Measurements from ENCODE around the gene PTPRN2. TPM values are rescaled to one million over a fixed set of nuclear protein-coding genes. Genes with fewer than 3 reads are reported as not detected.

The PTPRN2 gene
- total and polyA plus RNA-seq, 2 donors (not counting 3 experiments of a cell fraction or from before 2014, with no cell fraction given): 0.62 to 0.88 TPM

GRCh38 chr7:158538156-158538946 is 49.3 kb downstream of the PTPRN2 start:
- Histone ChIP-seq H4K20me1 (replicated peaks; ENCODE audit: control insufficient read depth, extremely low read depth, insufficient read depth, low read length) (no peaks in the 10 kb centered on the region), H3K27me3 (ENCODE audit: control insufficient read depth in 2 of 2, insufficient read depth in 2 of 2, low read length in 2 of 2) (no peaks in the 10 kb centered on the region), H3K4me1 (ENCODE audit: control insufficient read depth, extremely low read depth, insufficient read depth, low read length) (no peaks in the 10 kb centered on the region), H3K36me3 (ENCODE audit: control insufficient read depth in 2 of 2, extremely low read depth in 1 of 2, insufficient read depth in 2 of 2, low read length in 2 of 2) (no peaks in the 10 kb centered on the region), H3K4me3 (replicated peaks in 1 of 3; ENCODE audit: insufficient read depth in 1 of 3, low read depth in 1 of 3, low read length in 3 of 3) (no peak overlapping the region), H3K79me2 (ENCODE audit: control insufficient read depth, insufficient read depth, low read length) (no peaks in the 10 kb centered on the region), H3K9me1 (replicated peaks; ENCODE audit: control insufficient read depth, extremely low read depth, insufficient read depth, low read length) (no peaks in the 10 kb centered on the region), H3K9me3 (replicated peaks; ENCODE audit: control insufficient read depth, insufficient read depth, low read length) (peaks cover 2% of the 10 kb centered on the region), H3K27ac (ENCODE audit: insufficient read depth, low read depth, low read length) (no peak overlapping the region), H2AFZ (ENCODE audit: low read depth, low read length) (no peak overlapping the region), H3K9ac (replicated peaks; ENCODE audit: extremely low read depth, insufficient read depth, low read length) (no peak overlapping the region), H3K4me2 (ENCODE audit: insufficient read depth, low read length) (no peak overlapping the region)
- FAIRE-seq (no peak), DNase-seq (ENCODE audit: low read depth, low spot score) (no peak)
- POLR2A ChIA-PET: no interaction called here
- dilution Hi-C loops (cut with MboI; ENCODE audit: extremely low pct_ligation_motif_present, low sequenced_read_pairs) (no loop called here), intact Hi-C loops (cut with micrococcal nuclease) (no loop called here)
- no TSS peak for BruUV-seq (replicated peaks)
- no peak for TF ChIP-seq FOS (IDR thresholded peaks at IDR 0.05; ENCODE audit: borderline replicate concordance, insufficient read depth, low read length)
- no peak for TF ChIP-seq MAX (IDR thresholded peaks at IDR 0.05; ENCODE audit: insufficient read depth, insufficient read length)
- TF ChIP-seq POLR2AphosphoS5 (IDR thresholded peaks at IDR 0.05; ENCODE audit: insufficient read depth, low read depth, low read length): no peak
- TF ChIP-seq CTCF (IDR thresholded peaks at IDR 0.05; ENCODE audit: extremely low read depth in 1 of 2, insufficient read depth in 1 of 2, low read depth in 1 of 2, low read length in 2 of 2): no peak
- CTCF ChIA-PET: no interaction called here

GRCh38 chr7:158537516-158537882 is 50.1 kb downstream of the PTPRN2 start:
- Histone ChIP-seq H2AFZ (ENCODE audit: low read depth, low read length) (no peak overlapping the region), H3K9me1 (replicated peaks; ENCODE audit: control insufficient read depth, extremely low read depth, insufficient read depth, low read length) (no peaks in the 10 kb centered on the region), H3K4me1 (ENCODE audit: control insufficient read depth, extremely low read depth, insufficient read depth, low read length) (no peaks in the 10 kb centered on the region), H3K27me3 (ENCODE audit: control insufficient read depth in 2 of 2, insufficient read depth in 2 of 2, low read length in 2 of 2) (no peaks in the 10 kb centered on the region), H4K20me1 (replicated peaks; ENCODE audit: control insufficient read depth, extremely low read depth, insufficient read depth, low read length) (no peaks in the 10 kb centered on the region), H3K4me3 (replicated peaks in 1 of 3; ENCODE audit: insufficient read depth in 1 of 3, low read depth in 1 of 3, low read length in 3 of 3) (no peak overlapping the region), H3K4me2 (ENCODE audit: insufficient read depth, low read length) (no peak overlapping the region), H3K36me3 (ENCODE audit: control insufficient read depth in 2 of 2, extremely low read depth in 1 of 2, insufficient read depth in 2 of 2, low read length in 2 of 2) (no peaks in the 10 kb centered on the region), H3K9ac (replicated peaks; ENCODE audit: extremely low read depth, insufficient read depth, low read length) (no peak overlapping the region), H3K79me2 (ENCODE audit: control insufficient read depth, insufficient read depth, low read length) (no peaks in the 10 kb centered on the region), H3K9me3 (replicated peaks; ENCODE audit: control insufficient read depth, insufficient read depth, low read length) (peaks cover 2% of the 10 kb centered on the region), H3K27ac (ENCODE audit: insufficient read depth, low read depth, low read length) (no peak overlapping the region)
- BruUV-seq (replicated peaks): no TSS peak
- intact Hi-C loops (cut with micrococcal nuclease) (no loop called here), dilution Hi-C loops (cut with MboI; ENCODE audit: extremely low pct_ligation_motif_present, low sequenced_read_pairs) (no loop called here)
- POLR2A ChIA-PET: no interaction called here
- CTCF ChIA-PET: no interaction called here
- FAIRE-seq (no peak), DNase-seq (ENCODE audit: low read depth, low spot score) (no peak)
- no peak for TF ChIP-seq EZH2 (IDR thresholded peaks at IDR 0.05; ENCODE audit: borderline replicate concordance, low read depth, low read length, severe bottlenecking)
- TF ChIP-seq CTCF (IDR thresholded peaks at IDR 0.05; ENCODE audit: extremely low read depth in 1 of 2, insufficient read depth in 1 of 2, low read depth in 1 of 2, low read length in 2 of 2): no peak
- TF ChIP-seq MYC (IDR thresholded peaks at IDR 0.05; ENCODE audit: low read depth, low read length): no peak
- TF ChIP-seq POLR2AphosphoS5 (IDR thresholded peaks at IDR 0.05; ENCODE audit: insufficient read depth, low read depth, low read length): no peak
- TF ChIP-seq FOS (IDR thresholded peaks at IDR 0.05; ENCODE audit: borderline replicate concordance, insufficient read depth, low read length): no peak

Measured in endothelial cell of umbilical vein (primary cell).